Fibroblast of lung (primary cell): ENCODE data around the gene STX17.

ENCODE experiments used
- EZH2 ChIP-seq: IDR thresholded peaks from 2 replicates; pipeline ENCODE4 v1.5.1; 2012; ENCODE audit warnings: low read length, control low read depth, mild to moderate bottlenecking; ENCODE audit errors: missing control alignments
- TF ChIP-seq, protein P1 (sequence below), 2 donors: IDR thresholded peaks in 1 of 2; conservative IDR thresholded peaks in 1 of 2; 1 replicate in 1 of 2; 2 replicates in 1 of 2; pipeline ENCODE4 v1.5.1; 2011 to 2012; ENCODE audit warnings: low read length in 2 of 2, control low read depth in 1 of 2, inconsistent platforms in 1 of 2, low read depth in 1 of 2, mild to moderate bottlenecking in 1 of 2

DNA sequence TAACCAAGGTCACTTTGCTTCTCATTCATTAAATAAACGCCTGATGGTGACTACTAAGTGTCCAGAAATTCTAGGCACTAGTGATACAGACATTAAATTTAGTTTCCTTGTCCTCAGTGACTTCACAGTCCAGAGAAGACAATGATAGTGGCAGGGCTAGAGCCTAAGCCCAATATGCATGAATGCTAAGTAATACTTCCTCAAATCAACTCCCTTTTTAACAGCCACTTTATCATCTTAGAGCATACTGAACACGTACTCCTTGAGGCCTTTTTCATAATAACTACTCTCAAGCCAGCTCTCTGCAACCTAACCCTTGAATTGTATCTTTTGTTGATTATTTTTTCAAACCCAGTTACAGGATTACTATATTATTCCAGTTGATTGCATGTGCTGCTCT, 74.1 kb downstream of the STX17 start:
- TF ChIP-seq, protein P1, sequence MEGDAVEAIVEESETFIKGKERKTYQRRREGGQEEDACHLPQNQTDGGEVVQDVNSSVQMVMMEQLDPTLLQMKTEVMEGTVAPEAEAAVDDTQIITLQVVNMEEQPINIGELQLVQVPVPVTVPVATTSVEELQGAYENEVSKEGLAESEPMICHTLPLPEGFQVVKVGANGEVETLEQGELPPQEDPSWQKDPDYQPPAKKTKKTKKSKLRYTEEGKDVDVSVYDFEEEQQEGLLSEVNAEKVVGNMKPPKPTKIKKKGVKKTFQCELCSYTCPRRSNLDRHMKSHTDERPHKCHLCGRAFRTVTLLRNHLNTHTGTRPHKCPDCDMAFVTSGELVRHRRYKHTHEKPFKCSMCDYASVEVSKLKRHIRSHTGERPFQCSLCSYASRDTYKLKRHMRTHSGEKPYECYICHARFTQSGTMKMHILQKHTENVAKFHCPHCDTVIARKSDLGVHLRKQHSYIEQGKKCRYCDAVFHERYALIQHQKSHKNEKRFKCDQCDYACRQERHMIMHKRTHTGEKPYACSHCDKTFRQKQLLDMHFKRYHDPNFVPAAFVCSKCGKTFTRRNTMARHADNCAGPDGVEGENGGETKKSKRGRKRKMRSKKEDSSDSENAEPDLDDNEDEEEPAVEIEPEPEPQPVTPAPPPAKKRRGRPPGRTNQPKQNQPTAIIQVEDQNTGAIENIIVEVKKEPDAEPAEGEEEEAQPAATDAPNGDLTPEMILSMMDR (conservative IDR thresholded peaks at IDR 0.05 in 1 of 2, IDR thresholded peaks at IDR 0.05 in 1 of 2; ENCODE audit: low read depth in 1 of 2, low read length in 2 of 2), result no peak
- no peak for TF ChIP-seq EZH2
